ENCODE measurements around the gene DIDO1. TPM values are rescaled to one million over a fixed set of nuclear protein-coding genes. Genes with fewer than 3 reads are reported as not detected.
A peak's percentile ranks its signal among the peaks of the same experiment; 100 is the strongest.

The DIDO1 gene
- total and polyA plus RNA-seq, 2 of the 13 experiments (the other 11 are each of a cell fraction or from before 2014, with no cell fraction given): 75.0 to 75.1 TPM

DNA sequence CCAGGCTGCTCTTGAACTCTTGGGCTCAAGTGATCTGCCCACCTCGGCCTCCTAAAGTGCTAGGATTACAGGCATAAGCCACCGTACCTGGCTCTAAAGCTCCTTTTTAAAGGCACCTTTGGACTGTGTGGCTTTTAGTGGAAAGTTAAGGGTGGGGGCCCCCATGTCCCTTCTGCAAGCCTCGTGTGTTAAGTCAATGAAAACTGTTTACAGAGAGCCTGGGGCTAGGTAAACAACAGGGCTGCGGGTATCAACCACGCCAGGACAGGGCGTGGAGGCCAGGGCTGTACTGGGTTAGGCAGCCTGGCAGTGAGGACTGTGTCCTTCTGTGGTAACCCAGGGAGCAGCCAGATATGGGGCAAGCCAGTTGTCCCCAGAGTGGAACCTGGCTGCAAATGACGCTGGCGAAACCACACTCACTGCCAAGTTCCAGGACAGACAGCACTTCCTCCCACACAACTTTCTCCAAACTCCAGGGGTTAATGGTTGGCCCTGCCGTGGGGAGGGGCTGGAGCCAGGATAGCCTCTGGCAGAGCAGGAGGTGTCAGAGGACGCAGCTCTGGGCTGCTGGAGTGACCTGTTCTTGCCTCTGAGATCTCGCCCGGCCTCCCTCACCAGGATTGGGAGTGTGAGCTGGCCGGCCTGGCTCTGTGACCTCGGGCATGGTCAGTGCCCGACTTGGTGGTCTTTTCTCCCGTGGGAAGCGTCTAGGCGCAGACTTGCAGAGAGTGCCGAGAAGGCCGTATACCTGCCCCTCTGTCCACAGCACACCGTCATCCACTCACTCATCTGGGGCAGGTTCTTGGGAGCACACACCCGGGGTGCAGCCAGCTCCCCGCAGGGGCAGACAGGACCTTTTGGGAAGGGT is 29.4 kb upstream of the DIDO1 start (continued):
- TF ChIP-seq, protein P1, sequence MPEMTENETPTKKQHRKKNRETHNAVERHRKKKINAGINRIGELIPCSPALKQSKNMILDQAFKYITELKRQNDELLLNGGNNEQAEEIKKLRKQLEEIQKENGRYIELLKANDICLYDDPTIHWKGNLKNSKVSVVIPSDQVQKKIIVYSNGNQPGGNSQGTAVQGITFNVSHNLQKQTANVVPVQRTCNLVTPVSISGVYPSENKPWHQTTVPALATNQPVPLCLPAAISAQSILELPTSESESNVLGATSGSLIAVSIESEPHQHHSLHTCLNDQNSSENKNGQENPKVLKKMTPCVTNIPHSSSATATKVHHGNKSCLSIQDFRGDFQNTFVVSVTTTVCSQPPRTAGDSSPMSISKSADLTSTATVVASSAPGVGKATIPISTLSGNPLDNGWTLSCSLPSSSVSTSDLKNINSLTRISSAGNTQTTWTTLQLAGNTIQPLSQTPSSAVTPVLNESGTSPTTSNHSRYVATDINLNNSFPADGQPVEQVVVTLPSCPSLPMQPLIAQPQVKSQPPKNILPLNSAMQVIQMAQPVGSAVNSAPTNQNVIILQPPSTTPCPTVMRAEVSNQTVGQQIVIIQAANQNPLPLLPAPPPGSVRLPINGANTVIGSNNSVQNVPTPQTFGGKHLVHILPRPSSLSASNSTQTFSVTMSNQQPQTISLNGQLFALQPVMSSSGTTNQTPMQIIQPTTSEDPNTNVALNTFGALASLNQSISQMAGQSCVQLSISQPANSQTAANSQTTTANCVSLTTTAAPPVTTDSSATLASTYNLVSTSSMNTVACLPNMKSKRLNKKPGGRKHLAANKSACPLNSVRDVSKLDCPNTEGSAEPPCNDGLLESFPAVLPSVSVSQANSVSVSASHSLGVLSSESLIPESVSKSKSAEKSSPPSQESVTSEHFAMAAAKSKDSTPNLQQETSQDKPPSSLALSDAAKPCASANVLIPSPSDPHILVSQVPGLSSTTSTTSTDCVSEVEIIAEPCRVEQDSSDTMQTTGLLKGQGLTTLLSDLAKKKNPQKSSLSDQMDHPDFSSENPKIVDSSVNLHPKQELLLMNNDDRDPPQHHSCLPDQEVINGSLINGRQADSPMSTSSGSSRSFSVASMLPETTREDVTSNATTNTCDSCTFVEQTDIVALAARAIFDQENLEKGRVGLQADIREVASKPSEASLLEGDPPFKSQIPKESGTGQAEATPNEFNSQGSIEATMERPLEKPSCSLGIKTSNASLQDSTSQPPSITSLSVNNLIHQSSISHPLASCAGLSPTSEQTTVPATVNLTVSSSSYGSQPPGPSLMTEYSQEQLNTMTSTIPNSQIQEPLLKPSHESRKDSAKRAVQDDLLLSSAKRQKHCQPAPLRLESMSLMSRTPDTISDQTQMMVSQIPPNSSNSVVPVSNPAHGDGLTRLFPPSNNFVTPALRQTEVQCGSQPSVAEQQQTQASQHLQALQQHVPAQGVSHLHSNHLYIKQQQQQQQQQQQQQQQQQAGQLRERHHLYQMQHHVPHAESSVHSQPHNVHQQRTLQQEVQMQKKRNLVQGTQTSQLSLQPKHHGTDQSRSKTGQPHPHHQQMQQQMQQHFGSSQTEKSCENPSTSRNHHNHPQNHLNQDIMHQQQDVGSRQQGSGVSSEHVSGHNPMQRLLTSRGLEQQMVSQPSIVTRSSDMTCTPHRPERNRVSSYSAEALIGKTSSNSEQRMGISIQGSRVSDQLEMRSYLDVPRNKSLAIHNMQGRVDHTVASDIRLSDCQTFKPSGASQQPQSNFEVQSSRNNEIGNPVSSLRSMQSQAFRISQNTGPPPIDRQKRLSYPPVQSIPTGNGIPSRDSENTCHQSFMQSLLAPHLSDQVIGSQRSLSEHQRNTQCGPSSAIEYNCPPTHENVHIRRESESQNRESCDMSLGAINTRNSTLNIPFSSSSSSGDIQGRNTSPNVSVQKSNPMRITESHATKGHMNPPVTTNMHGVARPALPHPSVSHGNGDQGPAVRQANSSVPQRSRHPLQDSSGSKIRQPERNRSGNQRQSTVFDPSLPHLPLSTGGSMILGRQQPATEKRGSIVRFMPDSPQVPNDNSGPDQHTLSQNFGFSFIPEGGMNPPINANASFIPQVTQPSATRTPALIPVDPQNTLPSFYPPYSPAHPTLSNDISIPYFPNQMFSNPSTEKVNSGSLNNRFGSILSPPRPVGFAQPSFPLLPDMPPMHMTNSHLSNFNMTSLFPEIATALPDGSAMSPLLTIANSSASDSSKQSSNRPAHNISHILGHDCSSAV (CRISPR knock-in tag; IDR thresholded peaks at IDR 0.05; ENCODE audit: borderline replicate concordance): no peak
- TF ChIP-seq, protein P2, sequence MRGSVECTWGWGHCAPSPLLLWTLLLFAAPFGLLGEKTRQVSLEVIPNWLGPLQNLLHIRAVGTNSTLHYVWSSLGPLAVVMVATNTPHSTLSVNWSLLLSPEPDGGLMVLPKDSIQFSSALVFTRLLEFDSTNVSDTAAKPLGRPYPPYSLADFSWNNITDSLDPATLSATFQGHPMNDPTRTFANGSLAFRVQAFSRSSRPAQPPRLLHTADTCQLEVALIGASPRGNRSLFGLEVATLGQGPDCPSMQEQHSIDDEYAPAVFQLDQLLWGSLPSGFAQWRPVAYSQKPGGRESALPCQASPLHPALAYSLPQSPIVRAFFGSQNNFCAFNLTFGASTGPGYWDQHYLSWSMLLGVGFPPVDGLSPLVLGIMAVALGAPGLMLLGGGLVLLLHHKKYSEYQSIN (CRISPR knock-in tag; IDR thresholded peaks at IDR 0.05; ENCODE audit: borderline replicate concordance): no peak
- TF ChIP-seq MZF1 (CRISPR knock-in tag; IDR thresholded peaks at IDR 0.05; ENCODE audit: borderline replicate concordance): no peak
- TF ChIP-seq, protein P3, sequence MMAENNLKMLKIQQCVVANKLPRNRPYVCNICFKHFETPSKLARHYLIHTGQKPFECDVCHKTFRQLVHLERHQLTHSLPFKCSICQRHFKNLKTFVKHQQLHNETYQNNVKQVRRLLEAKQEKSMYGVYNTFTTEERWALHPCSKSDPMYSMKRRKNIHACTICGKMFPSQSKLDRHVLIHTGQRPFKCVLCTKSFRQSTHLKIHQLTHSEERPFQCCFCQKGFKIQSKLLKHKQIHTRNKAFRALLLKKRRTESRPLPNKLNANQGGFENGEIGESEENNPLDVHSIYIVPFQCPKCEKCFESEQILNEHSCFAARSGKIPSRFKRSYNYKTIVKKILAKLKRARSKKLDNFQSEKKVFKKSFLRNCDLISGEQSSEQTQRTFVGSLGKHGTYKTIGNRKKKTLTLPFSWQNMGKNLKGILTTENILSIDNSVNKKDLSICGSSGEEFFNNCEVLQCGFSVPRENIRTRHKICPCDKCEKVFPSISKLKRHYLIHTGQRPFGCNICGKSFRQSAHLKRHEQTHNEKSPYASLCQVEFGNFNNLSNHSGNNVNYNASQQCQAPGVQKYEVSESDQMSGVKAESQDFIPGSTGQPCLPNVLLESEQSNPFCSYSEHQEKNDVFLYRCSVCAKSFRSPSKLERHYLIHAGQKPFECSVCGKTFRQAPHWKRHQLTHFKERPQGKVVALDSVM (CRISPR knock-in tag; IDR thresholded peaks at IDR 0.05): peak; percentile 70; the same call in 1 of the 2 replicates
- peak; percentile 84; the same call in 1 of the 2 replicates for TF ChIP-seq KLF12 (CRISPR knock-in tag; IDR thresholded peaks at IDR 0.05; ENCODE audit: borderline replicate concordance)
- TF ChIP-seq, protein P4, sequence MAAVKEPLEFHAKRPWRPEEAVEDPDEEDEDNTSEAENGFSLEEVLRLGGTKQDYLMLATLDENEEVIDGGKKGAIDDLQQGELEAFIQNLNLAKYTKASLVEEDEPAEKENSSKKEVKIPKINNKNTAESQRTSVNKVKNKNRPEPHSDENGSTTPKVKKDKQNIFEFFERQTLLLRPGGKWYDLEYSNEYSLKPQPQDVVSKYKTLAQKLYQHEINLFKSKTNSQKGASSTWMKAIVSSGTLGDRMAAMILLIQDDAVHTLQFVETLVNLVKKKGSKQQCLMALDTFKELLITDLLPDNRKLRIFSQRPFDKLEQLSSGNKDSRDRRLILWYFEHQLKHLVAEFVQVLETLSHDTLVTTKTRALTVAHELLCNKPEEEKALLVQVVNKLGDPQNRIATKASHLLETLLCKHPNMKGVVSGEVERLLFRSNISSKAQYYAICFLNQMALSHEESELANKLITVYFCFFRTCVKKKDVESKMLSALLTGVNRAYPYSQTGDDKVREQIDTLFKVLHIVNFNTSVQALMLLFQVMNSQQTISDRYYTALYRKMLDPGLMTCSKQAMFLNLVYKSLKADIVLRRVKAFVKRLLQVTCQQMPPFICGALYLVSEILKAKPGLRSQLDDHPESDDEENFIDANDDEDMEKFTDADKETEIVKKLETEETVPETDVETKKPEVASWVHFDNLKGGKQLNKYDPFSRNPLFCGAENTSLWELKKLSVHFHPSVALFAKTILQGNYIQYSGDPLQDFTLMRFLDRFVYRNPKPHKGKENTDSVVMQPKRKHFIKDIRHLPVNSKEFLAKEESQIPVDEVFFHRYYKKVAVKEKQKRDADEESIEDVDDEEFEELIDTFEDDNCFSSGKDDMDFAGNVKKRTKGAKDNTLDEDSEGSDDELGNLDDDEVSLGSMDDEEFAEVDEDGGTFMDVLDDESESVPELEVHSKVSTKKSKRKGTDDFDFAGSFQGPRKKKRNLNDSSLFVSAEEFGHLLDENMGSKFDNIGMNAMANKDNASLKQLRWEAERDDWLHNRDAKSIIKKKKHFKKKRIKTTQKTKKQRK (IDR thresholded peaks at IDR 0.05; ENCODE audit: low read length): no peak
- no peak; the same call in 1 of the 2 replicates for TF ChIP-seq ZNF761 (CRISPR knock-in tag; conservative IDR thresholded peaks at IDR 0.05)
- no peak for TF ChIP-seq ISX (CRISPR knock-in tag; conservative IDR thresholded peaks at IDR 0.05)
- TF ChIP-seq, protein P5, sequence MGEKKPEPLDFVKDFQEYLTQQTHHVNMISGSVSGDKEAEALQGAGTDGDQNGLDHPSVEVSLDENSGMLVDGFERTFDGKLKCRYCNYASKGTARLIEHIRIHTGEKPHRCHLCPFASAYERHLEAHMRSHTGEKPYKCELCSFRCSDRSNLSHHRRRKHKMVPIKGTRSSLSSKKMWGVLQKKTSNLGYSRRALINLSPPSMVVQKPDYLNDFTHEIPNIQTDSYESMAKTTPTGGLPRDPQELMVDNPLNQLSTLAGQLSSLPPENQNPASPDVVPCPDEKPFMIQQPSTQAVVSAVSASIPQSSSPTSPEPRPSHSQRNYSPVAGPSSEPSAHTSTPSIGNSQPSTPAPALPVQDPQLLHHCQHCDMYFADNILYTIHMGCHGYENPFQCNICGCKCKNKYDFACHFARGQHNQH (CRISPR knock-in tag; IDR thresholded peaks at IDR 0.05): peak; percentile 98
- TF ChIP-seq PITX1 (CRISPR knock-in tag; IDR thresholded peaks at IDR 0.05): peak; percentile 98
- no peak; the same call in 1 of the 2 replicates for TF ChIP-seq ZZZ3 (CRISPR knock-in tag; IDR thresholded peaks at IDR 0.05; ENCODE audit: borderline replicate concordance)

Data from HepG2 (cell line).